Measurements from ENCODE around the gene PATJ. TPM values are rescaled to one million over a fixed set of nuclear protein-coding genes. Genes with fewer than 3 reads are reported as not detected.
A peak's percentile ranks its signal among the peaks of the same experiment; 100 is the strongest.
"Not testable (repeated sequence)": the region's sequence is repeated elsewhere in the genome, so short reads cannot be mapped to it uniquely, and the experiment has no call there.

The PATJ gene
- total RNA-seq, 1 donor from 2014 or later = 2.0 TPM

- no peak for TF ChIP-seq CTCF (IDR thresholded peaks at IDR 0.05; ENCODE audit: partially characterized antibody, unreplicated experiment)
- H3K27me3 Mint-ChIP-seq (ENCODE audit: unreplicated experiment) = peaks cover 1% of the 10 kb centered on the region
- no peak for DNase-seq
- H3K4me1 Mint-ChIP-seq (ENCODE audit: low read depth, unreplicated experiment) = no peaks in the 10 kb centered on the region
- peaks cover 5% of the 10 kb centered on the region for H3K9me3 Mint-ChIP-seq (ENCODE audit: unreplicated experiment)
- peaks cover 6% of the 10 kb centered on the region for H3K36me3 Mint-ChIP-seq (ENCODE audit: unreplicated experiment)
- H3K27ac Mint-ChIP-seq (ENCODE audit: unreplicated experiment) = no peak overlapping the region
- H3K4me3 Mint-ChIP-seq (ENCODE audit: unreplicated experiment) = no peak overlapping the region
These were observed 200.6 kb downstream of the PATJ start for GRCh38 chr1:61942856-61943255.

- not testable (repeated sequence) for H3K27ac Mint-ChIP-seq (ENCODE audit: unreplicated experiment); DNase-seq; H3K4me1 Mint-ChIP-seq (ENCODE audit: low read depth, unreplicated experiment); H3K4me3 Mint-ChIP-seq (ENCODE audit: unreplicated experiment); H3K27me3 Mint-ChIP-seq (ENCODE audit: unreplicated experiment); H3K36me3 Mint-ChIP-seq (ENCODE audit: unreplicated experiment); H3K9me3 Mint-ChIP-seq (ENCODE audit: unreplicated experiment)
These were observed 206.4 kb downstream of the PATJ start for GRCh38 chr1:61948685-61949084.

- H3K27ac Mint-ChIP-seq (ENCODE audit: unreplicated experiment) = no peak overlapping the region
- TF ChIP-seq CTCF (IDR thresholded peaks at IDR 0.05; ENCODE audit: partially characterized antibody, unreplicated experiment) = peak; percentile 33
- H3K27me3 Mint-ChIP-seq (ENCODE audit: unreplicated experiment) = no peaks in the 10 kb centered on the region
- no peak for DNase-seq
- H3K36me3 Mint-ChIP-seq (ENCODE audit: unreplicated experiment) = no peaks in the 10 kb centered on the region
- peaks cover 2% of the 10 kb centered on the region for H3K9me3 Mint-ChIP-seq (ENCODE audit: unreplicated experiment)
- H3K4me3 Mint-ChIP-seq (ENCODE audit: unreplicated experiment) = no peak overlapping the region
- H3K4me1 Mint-ChIP-seq (ENCODE audit: low read depth, unreplicated experiment) = peaks cover 4% of the 10 kb centered on the region
These were observed 208.1 kb downstream of the PATJ start for GRCh38 chr1:61950418-61950817.

GRCh38 chr1:61951731-61952580, 209.7 kb downstream of the PATJ start:
- DNase-seq = no peak
- no peak overlapping the region for H3K27ac Mint-ChIP-seq (ENCODE audit: unreplicated experiment)
- no peaks in the 10 kb centered on the region for H3K27me3 Mint-ChIP-seq (ENCODE audit: unreplicated experiment)
- H3K9me3 Mint-ChIP-seq (ENCODE audit: unreplicated experiment) = no peaks in the 10 kb centered on the region
- H3K4me3 Mint-ChIP-seq (ENCODE audit: unreplicated experiment) = no peak overlapping the region
- peaks cover 4% of the 10 kb centered on the region for H3K4me1 Mint-ChIP-seq (ENCODE audit: low read depth, unreplicated experiment)
- no peaks in the 10 kb centered on the region for H3K36me3 Mint-ChIP-seq (ENCODE audit: unreplicated experiment)
- TF ChIP-seq CTCF (IDR thresholded peaks at IDR 0.05; ENCODE audit: partially characterized antibody, unreplicated experiment) = no peak

- H3K27me3 Mint-ChIP-seq (ENCODE audit: unreplicated experiment) = no peaks in the 10 kb centered on the region
- H3K36me3 Mint-ChIP-seq (ENCODE audit: unreplicated experiment) = no peaks in the 10 kb centered on the region
- H3K27ac Mint-ChIP-seq (ENCODE audit: unreplicated experiment) = no peak overlapping the region
- no peak for TF ChIP-seq CTCF (IDR thresholded peaks at IDR 0.05; ENCODE audit: partially characterized antibody, unreplicated experiment)
- H3K4me1 Mint-ChIP-seq (ENCODE audit: low read depth, unreplicated experiment) = peaks cover 4% of the 10 kb centered on the region
- no peaks in the 10 kb centered on the region for H3K9me3 Mint-ChIP-seq (ENCODE audit: unreplicated experiment)
- DNase-seq = no peak
- H3K4me3 Mint-ChIP-seq (ENCODE audit: unreplicated experiment) = no peak overlapping the region
These were observed 210.4 kb downstream of the PATJ start for GRCh38 chr1:61952675-61953074.
